HG03060 (cell line): ENCODE data around the gene ANP32E.
"Not testable (repeated sequence)": the region's sequence is repeated elsewhere in the genome, so short reads cannot be mapped to it uniquely, and the experiment has no call there.

Experiments
- ATAC-seq: cut with Tn5 transposase; IDR thresholded peaks from one replicate; pipeline ENCODE4 v1.9.1; 2021; ENCODE audit warnings: low read depth, moderate number of reproducible peaks; ENCODE audit not compliant: unreplicated experiment

The ANP32E gene

GRCh38 chr1:150214099-150214756, 21.7 kb downstream of the ANP32E start:
- ATAC-seq, result not testable (repeated sequence)

- ATAC-seq, result peak; percentile 72
These were observed 22.5 kb downstream of the ANP32E start for GRCh38 chr1:150213170-150214098.

GRCh38 chr1:150212070-150212469, 23.8 kb downstream of the ANP32E start:
- ATAC-seq, result no peak

- ATAC-seq, result no peak
These were observed 25.2 kb downstream of the ANP32E start for GRCh38 chr1:150210706-150211105.

- ATAC-seq, result no peak
These were observed 25.8 kb downstream of the ANP32E start for GRCh38 chr1:150210091-150210490.

GRCh38 chr1:150208460-150208859, 27.5 kb downstream of the ANP32E start:
- not testable (repeated sequence) for ATAC-seq

- ATAC-seq, result no peak
These were observed 28.5 kb downstream of the ANP32E start for GRCh38 chr1:150207281-150207971.

GRCh38 chr1:150196417-150196816, 39.5 kb downstream of the ANP32E start:
- no peak for ATAC-seq

GRCh38 chr1:150194381-150195031, 41.4 kb downstream of the ANP32E start:
- no peak for ATAC-seq

GRCh38 chr1:150192012-150192411, 43.9 kb downstream of the ANP32E start:
- ATAC-seq, result no peak

GRCh38 chr1:150187560-150187931, 48.4 kb downstream of the ANP32E start:
- ATAC-seq, result no peak

- no peak for ATAC-seq
These were observed 48.9 kb downstream of the ANP32E start for GRCh38 chr1:150186789-150187559.

- ATAC-seq, result not testable (repeated sequence)
These were observed 49.5 kb downstream of the ANP32E start for GRCh38 chr1:150186438-150186788.

- ATAC-seq, result no peak
These were observed 50.4 kb downstream of the ANP32E start for GRCh38 chr1:150185481-150185880.

- ATAC-seq, result no peak
These were observed 52.9 kb downstream of the ANP32E start for GRCh38 chr1:150183061-150183460.

- no peak for ATAC-seq
These were observed 53.7 kb downstream of the ANP32E start for GRCh38 chr1:150182247-150182646.

- no peak for ATAC-seq
These were observed 55.4 kb downstream of the ANP32E start for GRCh38 chr1:150180474-150180873.

GRCh38 chr1:150179867-150180266, 56.0 kb downstream of the ANP32E start:
- ATAC-seq, result no peak

GRCh38 chr1:150178548-150178947, 57.4 kb downstream of the ANP32E start:
- ATAC-seq, result no peak

- no peak for ATAC-seq
These were observed 59.3 kb downstream of the ANP32E start for GRCh38 chr1:150176593-150176992.
